Body of pancreas (tissue), 4 donors: ENCODE measurements around the gene RELN. TPM values are rescaled to one million over a fixed set of nuclear protein-coding genes. Genes with fewer than 3 reads are reported as not detected.

Experiments used
- ATAC-seq: fragments of 150-250 bp; one replicate; pipeline ENCODE4 v1.9.1; 2016
- DNase-seq, 4 donors: peaks; one replicate each; pipeline ENCODE4 v3.0.0-alpha.2; 2019
- H3K27ac ChIP-seq, 4 donors: fragments of 200-600 bp; sonication (generic); 1 replicate in 3 of 4; 2 replicates in 1 of 4; pipeline versions ENCODE4 v1.5.1 to v1.6.1; 2016 to 2019; ENCODE audit warnings: mild to moderate bottlenecking in 1 of 4, mixed read lengths in 1 of 4, moderate library complexity in 1 of 4
- H3K27me3 ChIP-seq, 2 donors: fragments of 200-600 bp; sonication (generic); one replicate each; pipeline ENCODE4 v1.6.0; 2016; ENCODE audit warnings: mild to moderate bottlenecking in 1 of 2
- H3K36me3 ChIP-seq, 2 donors: fragments of 200-600 bp; sonication (generic); replicated peaks in 1 of 2; 2 replicates each; pipeline ENCODE4 v1.5.1; 2016; ENCODE audit warnings: low read depth in 2 of 2; ENCODE audit not compliant: insufficient read depth in 1 of 2
- H3K4me1 ChIP-seq: fragments of 200-600 bp; sonication (generic); one replicate; pipeline ENCODE4 v1.6.0; 2016
- H3K4me3 ChIP-seq, 2 donors: fragments of 200-600 bp; sonication (generic); 1 replicate in 1 of 2; 2 replicates in 1 of 2; pipeline ENCODE4 v1.5.1; 2016 to 2019
- H3K9me3 ChIP-seq, 3 donors: fragments of 200-600 bp; sonication (generic); 1 replicate in 2 of 3; 2 replicates in 1 of 3; pipeline ENCODE4 v1.5.1; 2016
- POLR2A ChIP-seq, 3 donors: fragments of 450-650 bp; IDR thresholded peaks; one replicate each; pipeline ENCODE4 v1.6.1; 2016; ENCODE audit warnings: antibody characterized with exemption in 3 of 3, mild to moderate bottlenecking in 2 of 3
- WGBS, 2 donors: methylation state at CpG; one replicate each; pipeline ENCODE4 v1.1.5; 2017; 5-methylcytosine and 5-hydroxymethylcytosine counted together
- intact Hi-C: fragments of 100-400 bp; cut with DNase I; formaldehyde crosslinking; loops from one replicate; pipeline ENCODE4 v1.15.1; 2023
- total RNA-seq, 2 donors: library from RNA; depleted of rRNA; stranded (reverse); fragments of >200 nt; gene quantifications; one replicate each; pipeline ENCODE4 v1.1.0, GENCODE V29; 2016
- TF ChIP-seq, protein P1 (sequence below), 7 experiments: fragments of 450-650 bp in 4 of 7; fragments of 200-600 bp in 3 of 7; sonication (generic) in 3 of 7; IDR thresholded peaks; one replicate each; pipeline ENCODE4 v1.5.1; 2016 to 2019; ENCODE audit warnings: antibody characterized with exemption in 7 of 7

The RELN gene
- total RNA-seq, 2 donors from 2014 or later = 0.33 to 3.9 TPM

- DNase-seq = no peak
- Histone ChIP-seq H3K9me3 (no peaks in the 10 kb centered on the region), H3K4me3 (no peak overlapping the region), H3K27me3 (no peaks in the 10 kb centered on the region), H3K4me1 (no peaks in the 10 kb centered on the region), H3K36me3 (no peaks in the 10 kb centered on the region), H3K27ac (no peak overlapping the region)
- intact Hi-C loops = no loop called here
- WGBS, 2 donors = 29 to 35% methylated on average over 5 of the region's 5 CpGs
- no peak for TF ChIP-seq POLR2A (IDR thresholded peaks at IDR 0.05)
- TF ChIP-seq, protein P1, sequence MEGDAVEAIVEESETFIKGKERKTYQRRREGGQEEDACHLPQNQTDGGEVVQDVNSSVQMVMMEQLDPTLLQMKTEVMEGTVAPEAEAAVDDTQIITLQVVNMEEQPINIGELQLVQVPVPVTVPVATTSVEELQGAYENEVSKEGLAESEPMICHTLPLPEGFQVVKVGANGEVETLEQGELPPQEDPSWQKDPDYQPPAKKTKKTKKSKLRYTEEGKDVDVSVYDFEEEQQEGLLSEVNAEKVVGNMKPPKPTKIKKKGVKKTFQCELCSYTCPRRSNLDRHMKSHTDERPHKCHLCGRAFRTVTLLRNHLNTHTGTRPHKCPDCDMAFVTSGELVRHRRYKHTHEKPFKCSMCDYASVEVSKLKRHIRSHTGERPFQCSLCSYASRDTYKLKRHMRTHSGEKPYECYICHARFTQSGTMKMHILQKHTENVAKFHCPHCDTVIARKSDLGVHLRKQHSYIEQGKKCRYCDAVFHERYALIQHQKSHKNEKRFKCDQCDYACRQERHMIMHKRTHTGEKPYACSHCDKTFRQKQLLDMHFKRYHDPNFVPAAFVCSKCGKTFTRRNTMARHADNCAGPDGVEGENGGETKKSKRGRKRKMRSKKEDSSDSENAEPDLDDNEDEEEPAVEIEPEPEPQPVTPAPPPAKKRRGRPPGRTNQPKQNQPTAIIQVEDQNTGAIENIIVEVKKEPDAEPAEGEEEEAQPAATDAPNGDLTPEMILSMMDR (IDR thresholded peaks at IDR 0.05) = no peak
- no peak for ATAC-seq
Observed at GRCh38 chr7:103474956-103475355, 514.5 kb downstream of the RELN start.

DNA sequence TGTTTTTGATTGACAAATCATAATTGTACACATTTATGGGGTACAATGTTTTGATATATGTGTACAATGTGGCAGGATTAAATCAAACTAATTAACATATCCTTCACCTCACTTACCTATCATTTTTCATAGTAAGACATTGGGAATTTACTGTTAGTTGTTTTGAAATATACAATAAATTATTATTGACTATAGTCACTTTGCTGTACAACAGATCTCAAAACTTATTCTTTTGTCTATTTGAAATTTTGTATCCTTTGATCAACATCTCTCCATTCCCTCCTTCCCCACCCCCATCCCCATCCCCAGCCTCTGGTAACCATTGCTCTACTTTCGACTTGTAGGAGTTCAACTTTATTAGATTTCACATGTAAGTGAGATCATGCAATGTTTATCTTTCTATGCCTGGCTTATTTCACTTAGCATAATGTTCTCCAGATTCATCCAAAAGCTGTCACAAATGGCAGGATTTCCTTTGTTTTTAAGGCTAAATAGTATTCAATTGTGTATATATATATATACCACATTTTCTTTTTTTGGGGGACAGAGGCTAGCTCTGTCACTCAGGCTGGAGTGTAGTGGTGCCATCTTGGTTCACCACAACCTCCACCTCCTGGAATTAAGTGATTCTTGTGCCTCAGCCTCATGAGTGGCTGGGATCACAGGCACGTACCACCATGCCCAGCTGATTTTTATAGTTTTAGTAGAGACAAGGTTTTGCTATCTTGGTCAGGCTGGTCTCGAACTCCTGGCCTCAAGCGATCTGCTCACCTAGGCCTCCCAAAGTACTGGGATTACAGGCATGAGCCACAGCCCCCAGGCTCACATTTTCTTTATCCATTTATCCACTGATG is 520.1 kb downstream of the RELN start:
- Histone ChIP-seq H3K9me3 (no peaks in the 10 kb centered on the region), H3K36me3 (no peaks in the 10 kb centered on the region), H3K27ac (no peak overlapping the region), H3K4me3 (no peak overlapping the region), H3K27me3 (no peaks in the 10 kb centered on the region), H3K4me1 (no peaks in the 10 kb centered on the region)
- TF ChIP-seq, protein P1 (IDR thresholded peaks at IDR 0.05) = no peak
- TF ChIP-seq POLR2A (IDR thresholded peaks at IDR 0.05) = no peak
- WGBS, 2 donors = 78 to 84% methylated on average over 4 of the region's 4 CpGs
- no peak for DNase-seq
- intact Hi-C loops = no loop called here
- no peak for ATAC-seq

- Histone ChIP-seq H3K36me3 (no peaks in the 10 kb centered on the region), H3K4me3 (no peak overlapping the region), H3K27me3 (no peaks in the 10 kb centered on the region), H3K9me3 (no peaks in the 10 kb centered on the region), H3K4me1 (no peaks in the 10 kb centered on the region), H3K27ac (no peak overlapping the region)
- TF ChIP-seq, protein P1 (IDR thresholded peaks at IDR 0.05) = no peak
- no peak for TF ChIP-seq POLR2A (IDR thresholded peaks at IDR 0.05)
- ATAC-seq (no peak), DNase-seq (no peak)
- WGBS, 2 donors = 47 to 52% methylated on average over 3 of the region's 3 CpGs
- intact Hi-C loops = no loop called here
Observed at GRCh38 chr7:103466814-103467213, 522.6 kb downstream of the RELN start.

DNA sequence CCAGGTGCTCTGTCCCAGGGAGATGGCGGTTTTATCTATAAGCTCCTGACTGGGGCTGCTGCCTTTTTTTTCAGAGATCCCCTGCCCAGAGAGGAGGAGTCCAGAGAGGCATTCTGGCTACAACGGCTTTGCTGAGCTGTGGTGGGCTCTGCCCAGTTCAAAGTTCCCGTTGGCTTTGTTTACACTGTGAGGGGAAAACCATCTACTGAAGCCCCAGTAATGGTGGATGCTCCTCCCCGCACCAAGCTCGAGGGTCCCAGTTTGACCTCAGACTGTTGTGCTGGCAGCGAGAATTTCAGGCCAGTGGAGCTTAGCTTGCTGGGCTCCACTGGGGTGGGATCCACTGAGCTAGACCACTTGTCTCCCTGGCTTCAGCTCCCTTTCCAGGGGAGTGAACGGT is 527.1 kb downstream of the RELN start:
- DNase-seq (no peak), ATAC-seq (no peak)
- WGBS, 2 donors = 66% methylated on average over 7 of the region's 7 CpGs
- Histone ChIP-seq H3K27ac (no peak overlapping the region), H3K9me3 (no peaks in the 10 kb centered on the region), H3K27me3 (no peaks in the 10 kb centered on the region), H3K4me1 (no peaks in the 10 kb centered on the region), H3K36me3 (no peaks in the 10 kb centered on the region), H3K4me3 (no peak overlapping the region)
- intact Hi-C loops = no loop called here
- TF ChIP-seq, protein P1 (IDR thresholded peaks at IDR 0.05) = no peak
- TF ChIP-seq POLR2A (IDR thresholded peaks at IDR 0.05) = no peak
